Loucy (cell line): ENCODE measurements around the gene WDFY1.

Experiments
- H2AFZ ChIP-seq: fragments of 200-600 bp; sonication (generic); 2 replicates; pipeline ENCODE4 v1.6.0; 2016; ENCODE audit warnings: antibody characterized with exemption, mild to moderate bottlenecking, low read length, moderate library complexity
- H3F3A ChIP-seq: fragments of 200-600 bp; 2 replicates; pipeline ENCODE4 v1.6.0; 2016; ENCODE audit warnings: antibody characterized with exemption, low read depth, mild to moderate bottlenecking
- H3K27me3 ChIP-seq: fragments of 200-600 bp; sonication (generic); 2 replicates; pipeline ENCODE4 v1.6.1; 2014; ENCODE audit warnings: low read length, mild to moderate bottlenecking; ENCODE audit not compliant: insufficient read depth, poor library complexity, severe bottlenecking
- H3K36me3 ChIP-seq: fragments of 200-600 bp; sonication (generic); 2 replicates; pipeline ENCODE4 v1.6.1; 2016; ENCODE audit warnings: low read length; ENCODE audit not compliant: insufficient read depth
- H3K4me1 ChIP-seq: fragments of 200-600 bp; sonication (generic); 2 replicates; pipeline ENCODE4 v1.5.1; 2014; ENCODE audit warnings: low read length, mild to moderate bottlenecking; ENCODE audit not compliant: insufficient read depth, poor library complexity, severe bottlenecking
- H3K4me2 ChIP-seq: fragments of 200-600 bp; sonication (generic); 2 replicates; pipeline ENCODE4 v1.6.0; 2014; ENCODE audit warnings: antibody characterized with exemption, low read length, low read depth, mild to moderate bottlenecking; ENCODE audit not compliant: poor library complexity, severe bottlenecking
- H3K4me3 ChIP-seq: fragments of 200-600 bp; sonication (generic); 2 replicates; pipeline ENCODE4 v1.5.1; 2014; ENCODE audit warnings: low read length, mild to moderate bottlenecking, mixed read lengths; ENCODE audit not compliant: poor library complexity, severe bottlenecking
- H3K79me2 ChIP-seq: fragments of 200-600 bp; sonication (generic); 2 replicates; pipeline ENCODE4 v1.6.1; 2014; ENCODE audit warnings: low read length; ENCODE audit not compliant: insufficient read depth
- H3K9ac ChIP-seq: fragments of 200-600 bp; sonication (generic); 2 replicates; pipeline ENCODE4 v1.6.0; 2014; ENCODE audit warnings: mild to moderate bottlenecking, low read depth, low read length, moderate library complexity; ENCODE audit not compliant: poor library complexity, severe bottlenecking
- H3K9me2 ChIP-seq: fragments of 200-600 bp; sonication (generic); replicated peaks from 2 replicates; pipeline ENCODE4 v1.6.1; 2016; ENCODE audit warnings: low read depth, low read length, mixed read lengths
- H3K9me3 ChIP-seq: fragments of 200-600 bp; sonication (generic); 2 replicates; pipeline ENCODE4 v1.6.1; 2014; ENCODE audit warnings: mild to moderate bottlenecking, antibody characterized with exemption, low read length, low read depth; ENCODE audit not compliant: insufficient read depth
- H4K20me1 ChIP-seq: fragments of 200-600 bp; sonication (generic); 2 replicates; pipeline ENCODE4 v1.6.0; 2014; ENCODE audit warnings: antibody characterized with exemption, low read length, mild to moderate bottlenecking; ENCODE audit not compliant: insufficient read depth, poor library complexity, severe bottlenecking
- CTCF ChIP-seq: fragments of 200-600 bp; sonication (generic); conservative IDR thresholded peaks from 2 replicates; pipeline ENCODE4 v1.5.1; 2014; ENCODE audit warnings: mild to moderate bottlenecking, antibody characterized with exemption, low read length
- EZH2phosphoT487 ChIP-seq: fragments of 200-600 bp; IDR thresholded peaks from 2 replicates; pipeline ENCODE4 v1.6.1; 2018; ENCODE audit warnings: antibody characterized with exemption, mild to moderate bottlenecking, moderate library complexity, borderline replicate concordance

WDFY1 gene

GRCh38 chr2:223918671-223919134, 26.4 kb downstream of the WDFY1 start:
- H3K36me3 ChIP-seq: peaks cover 25% of the 10 kb centered on the region; the same call in 1 of the 2 replicates
- H3K4me3 ChIP-seq: no peak overlapping the region
- H3F3A ChIP-seq: no peaks in the 10 kb centered on the region
- no peak overlapping the region for H2AFZ ChIP-seq
- TF ChIP-seq CTCF: no peak
- no peak for TF ChIP-seq EZH2phosphoT487
- no peak overlapping the region for H3K4me2 ChIP-seq
- no peaks in the 10 kb centered on the region for H3K4me1 ChIP-seq
- H3K9me2 ChIP-seq: no peaks in the 10 kb centered on the region
- peaks cover 20% of the 10 kb centered on the region for H3K79me2 ChIP-seq
- H3K9ac ChIP-seq: no peak overlapping the region
- H4K20me1 ChIP-seq: no peaks in the 10 kb centered on the region
- no peaks in the 10 kb centered on the region for H3K9me3 ChIP-seq
- H3K27me3 ChIP-seq: no peaks in the 10 kb centered on the region

- Histone ChIP-seq H3K36me3 (peaks cover 29% of the 10 kb centered on the region; the same call in 1 of the 2 replicates), H3F3A (no peaks in the 10 kb centered on the region), H4K20me1 (no peaks in the 10 kb centered on the region), H3K4me1 (no peaks in the 10 kb centered on the region), H3K27me3 (no peaks in the 10 kb centered on the region), H3K9me3 (no peaks in the 10 kb centered on the region), H3K9me2 (no peaks in the 10 kb centered on the region), H3K4me3 (no peak overlapping the region), H2AFZ (no peak overlapping the region), H3K9ac (no peak overlapping the region), H3K79me2 (peaks cover 11% of the 10 kb centered on the region), H3K4me2 (no peak overlapping the region)
- TF ChIP-seq CTCF (no peak), EZH2phosphoT487 (no peak)
These were observed 28.8 kb downstream of the WDFY1 start for GRCh38 chr2:223916181-223916920.

GRCh38 chr2:223915071-223915470, 30.1 kb downstream of the WDFY1 start:
- H3K9me2 ChIP-seq: no peaks in the 10 kb centered on the region
- no peaks in the 10 kb centered on the region for H3K9me3 ChIP-seq
- no peaks in the 10 kb centered on the region for H3K27me3 ChIP-seq
- TF ChIP-seq EZH2phosphoT487 (no peak), CTCF (no peak)
- peaks cover 4% of the 10 kb centered on the region for H3K79me2 ChIP-seq
- no peak overlapping the region for H3K9ac ChIP-seq
- H3F3A ChIP-seq: no peaks in the 10 kb centered on the region
- no peaks in the 10 kb centered on the region for H4K20me1 ChIP-seq
- H3K4me1 ChIP-seq: no peaks in the 10 kb centered on the region
- H3K4me2 ChIP-seq: no peak overlapping the region
- H2AFZ ChIP-seq: no peak overlapping the region
- no peak overlapping the region for H3K4me3 ChIP-seq
- peaks cover 29% of the 10 kb centered on the region; the same call in 1 of the 2 replicates for H3K36me3 ChIP-seq
